Loucy (cell line): ENCODE data around the gene GAGE12J.
"Not testable (repeated sequence)": the region's sequence is repeated elsewhere in the genome, so short reads cannot be mapped to it uniquely, and the experiment has no call there.

Source experiments
- H2AFZ ChIP-seq: fragments of 200-600 bp; sonication (generic); 2 replicates; pipeline ENCODE4 v1.6.0; 2016; ENCODE audit warnings: antibody characterized with exemption, mild to moderate bottlenecking, low read length, moderate library complexity
- H3F3A ChIP-seq: fragments of 200-600 bp; 2 replicates; pipeline ENCODE4 v1.6.0; 2016; ENCODE audit warnings: antibody characterized with exemption, low read depth, mild to moderate bottlenecking
- H3K27me3 ChIP-seq: fragments of 200-600 bp; sonication (generic); 2 replicates; pipeline ENCODE4 v1.6.1; 2014; ENCODE audit warnings: low read length, mild to moderate bottlenecking; ENCODE audit not compliant: insufficient read depth, poor library complexity, severe bottlenecking
- H3K36me3 ChIP-seq: fragments of 200-600 bp; sonication (generic); 2 replicates; pipeline ENCODE4 v1.6.1; 2016; ENCODE audit warnings: low read length; ENCODE audit not compliant: insufficient read depth
- H3K4me1 ChIP-seq: fragments of 200-600 bp; sonication (generic); 2 replicates; pipeline ENCODE4 v1.5.1; 2014; ENCODE audit warnings: low read length, mild to moderate bottlenecking; ENCODE audit not compliant: insufficient read depth, poor library complexity, severe bottlenecking
- H3K4me2 ChIP-seq: fragments of 200-600 bp; sonication (generic); 2 replicates; pipeline ENCODE4 v1.6.0; 2014; ENCODE audit warnings: antibody characterized with exemption, low read length, low read depth, mild to moderate bottlenecking; ENCODE audit not compliant: poor library complexity, severe bottlenecking
- H3K4me3 ChIP-seq: fragments of 200-600 bp; sonication (generic); 2 replicates; pipeline ENCODE4 v1.5.1; 2014; ENCODE audit warnings: low read length, mild to moderate bottlenecking, mixed read lengths; ENCODE audit not compliant: poor library complexity, severe bottlenecking
- H3K79me2 ChIP-seq: fragments of 200-600 bp; sonication (generic); 2 replicates; pipeline ENCODE4 v1.6.1; 2014; ENCODE audit warnings: low read length; ENCODE audit not compliant: insufficient read depth
- H3K9ac ChIP-seq: fragments of 200-600 bp; sonication (generic); 2 replicates; pipeline ENCODE4 v1.6.0; 2014; ENCODE audit warnings: mild to moderate bottlenecking, low read depth, low read length, moderate library complexity; ENCODE audit not compliant: poor library complexity, severe bottlenecking
- H3K9me2 ChIP-seq: fragments of 200-600 bp; sonication (generic); replicated peaks from 2 replicates; pipeline ENCODE4 v1.6.1; 2016; ENCODE audit warnings: low read depth, low read length, mixed read lengths
- H3K9me3 ChIP-seq: fragments of 200-600 bp; sonication (generic); 2 replicates; pipeline ENCODE4 v1.6.1; 2014; ENCODE audit warnings: mild to moderate bottlenecking, antibody characterized with exemption, low read length, low read depth; ENCODE audit not compliant: insufficient read depth
- H4K20me1 ChIP-seq: fragments of 200-600 bp; sonication (generic); 2 replicates; pipeline ENCODE4 v1.6.0; 2014; ENCODE audit warnings: antibody characterized with exemption, low read length, mild to moderate bottlenecking; ENCODE audit not compliant: insufficient read depth, poor library complexity, severe bottlenecking
- CTCF ChIP-seq: fragments of 200-600 bp; sonication (generic); conservative IDR thresholded peaks from 2 replicates; pipeline ENCODE4 v1.5.1; 2014; ENCODE audit warnings: mild to moderate bottlenecking, antibody characterized with exemption, low read length
- EZH2phosphoT487 ChIP-seq: fragments of 200-600 bp; IDR thresholded peaks from 2 replicates; pipeline ENCODE4 v1.6.1; 2018; ENCODE audit warnings: antibody characterized with exemption, mild to moderate bottlenecking, moderate library complexity, borderline replicate concordance

GAGE12J gene

GRCh38 chrX:49310371-49310770, 11.5 kb upstream of the GAGE12J start:
- Histone ChIP-seq H3K9me2 (no peaks in the 10 kb centered on the region), H3K4me1 (no peaks in the 10 kb centered on the region), H3K9me3 (no peaks in the 10 kb centered on the region), H3K4me3 (no peak overlapping the region), H3K27me3 (no peaks in the 10 kb centered on the region), H3K9ac (no peak overlapping the region), H3K4me2 (no peak overlapping the region), H2AFZ (no peak overlapping the region), H3F3A (no peaks in the 10 kb centered on the region), H4K20me1 (no peaks in the 10 kb centered on the region), H3K79me2 (no peaks in the 10 kb centered on the region), H3K36me3 (no peaks in the 10 kb centered on the region)
- no peak for TF ChIP-seq CTCF
- no peak for TF ChIP-seq EZH2phosphoT487

GRCh38 chrX:49312176-49312575, 9.7 kb upstream of the GAGE12J start:
- H3K4me3 ChIP-seq: no peak overlapping the region
- H3K9ac ChIP-seq: no peak overlapping the region
- no peaks in the 10 kb centered on the region for H3K79me2 ChIP-seq
- no peaks in the 10 kb centered on the region for H3K4me1 ChIP-seq
- H3K36me3 ChIP-seq: no peaks in the 10 kb centered on the region
- H2AFZ ChIP-seq: no peak overlapping the region
- H3K4me2 ChIP-seq: no peak overlapping the region
- TF ChIP-seq EZH2phosphoT487: no peak
- TF ChIP-seq CTCF: no peak
- no peaks in the 10 kb centered on the region for H3K9me2 ChIP-seq
- H3K9me3 ChIP-seq: no peaks in the 10 kb centered on the region
- no peaks in the 10 kb centered on the region for H3F3A ChIP-seq
- no peaks in the 10 kb centered on the region for H4K20me1 ChIP-seq
- H3K27me3 ChIP-seq: no peaks in the 10 kb centered on the region

- Histone ChIP-seq H3K27me3 (no peaks in the 10 kb centered on the region), H3K9ac (no peak overlapping the region), H4K20me1 (no peaks in the 10 kb centered on the region), H3K9me3 (no peaks in the 10 kb centered on the region), H2AFZ (no peak overlapping the region), H3F3A (no peaks in the 10 kb centered on the region), H3K9me2 (no peaks in the 10 kb centered on the region), H3K4me3 (no peak overlapping the region), H3K4me2 (no peak overlapping the region), H3K4me1 (no peaks in the 10 kb centered on the region), H3K36me3 (no peaks in the 10 kb centered on the region), H3K79me2 (no peaks in the 10 kb centered on the region)
- TF ChIP-seq CTCF (no peak), EZH2phosphoT487 (no peak)
Measured at GRCh38 chrX:49316085-49316484, 5.8 kb upstream of the GAGE12J start.

GRCh38 chrX:49322266-49322665, 429 bp downstream of the GAGE12J start:
- H3K9ac ChIP-seq, H3K36me3 ChIP-seq, H3K9me3 ChIP-seq, H3K9me2 ChIP-seq, H3K79me2 ChIP-seq, H3K4me3 ChIP-seq, H3F3A ChIP-seq, H3K27me3 ChIP-seq, H3K4me1 ChIP-seq, H2AFZ ChIP-seq, H4K20me1 ChIP-seq, H3K4me2 ChIP-seq: not testable (repeated sequence)

- not testable (repeated sequence) for H2AFZ ChIP-seq, H3K9ac ChIP-seq, H3K4me2 ChIP-seq, H3K79me2 ChIP-seq, H3K4me1 ChIP-seq, H3K9me3 ChIP-seq, H3F3A ChIP-seq, H4K20me1 ChIP-seq, H3K27me3 ChIP-seq, H3K9me2 ChIP-seq, H3K4me3 ChIP-seq, H3K36me3 ChIP-seq
Measured at GRCh38 chrX:49323735-49324134, 1.9 kb downstream of the GAGE12J start.

- not testable (repeated sequence) for H3K79me2 ChIP-seq, H3K9me2 ChIP-seq, H2AFZ ChIP-seq, H3K4me2 ChIP-seq, H3K27me3 ChIP-seq, H4K20me1 ChIP-seq, H3K36me3 ChIP-seq, H3K4me1 ChIP-seq, H3K9me3 ChIP-seq, H3F3A ChIP-seq, H3K4me3 ChIP-seq, H3K9ac ChIP-seq
Measured at GRCh38 chrX:49330421-49330820, 8.6 kb downstream of the GAGE12J start.
